DOHH2 (cell line): ENCODE measurements around the gene GAB3.

Experiments used
- CTCF ChIP-seq: fragments of 200-600 bp; sonication (generic); IDR thresholded peaks from one replicate; pipeline ENCODE4 v1.5.1; 2014; ENCODE audit warnings: antibody characterized with exemption, mild to moderate bottlenecking, low read depth, low read length; ENCODE audit not compliant: poor library complexity, severe bottlenecking
- EZH2phosphoT487 ChIP-seq: fragments of 200-600 bp; sonication (generic); IDR thresholded peaks from 2 replicates; pipeline ENCODE4 v1.6.1; 2017; ENCODE audit warnings: borderline replicate concordance, mild to moderate bottlenecking, antibody characterized with exemption, low read length, moderate library complexity, mixed read lengths

- TF ChIP-seq CTCF (no peak), EZH2phosphoT487 (no peak)
Observed at GRCh38 chrX:154793084-154793795, 42.4 kb upstream of the GAB3 start.
